Measurements from ENCODE around the gene SDK1.

Gene SDK1

DNA sequence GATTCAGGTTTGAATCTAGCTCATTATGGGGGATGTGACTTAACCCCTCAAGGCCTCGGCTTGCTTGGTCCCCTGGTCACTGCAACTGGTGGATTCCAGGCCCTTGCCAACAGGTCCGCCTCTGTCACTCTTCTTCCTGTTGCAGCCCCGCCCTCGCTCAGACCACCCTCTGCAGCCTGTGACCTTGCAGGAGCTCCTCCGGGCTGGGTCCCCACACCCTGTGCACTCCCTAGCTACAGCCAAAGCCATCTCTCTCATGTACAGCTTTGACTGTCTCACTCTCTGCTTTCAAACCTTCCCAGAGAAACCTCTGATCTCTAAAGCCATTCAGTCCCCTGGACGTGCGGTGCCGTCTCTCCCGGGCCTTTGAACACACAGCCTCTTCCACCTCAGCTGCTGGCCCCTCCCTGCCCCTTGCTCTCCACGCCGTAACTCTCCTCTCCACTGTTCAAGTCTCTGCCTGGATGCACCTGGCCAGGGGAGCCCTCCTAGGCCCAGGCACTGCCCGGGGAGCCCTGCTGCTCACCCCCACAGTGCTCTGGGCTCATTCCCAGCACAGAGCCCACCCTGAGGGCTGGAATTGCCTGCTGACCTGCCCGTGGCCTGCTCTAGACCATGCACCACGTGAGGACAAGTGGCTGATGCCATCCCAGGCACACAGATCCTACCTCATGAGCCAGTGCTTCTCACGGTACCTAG lies 895.2 kb downstream of the SDK1 start:
- DNase-seq (ENCODE audit: low spot score), result no peak
- TF ChIP-seq, protein P1, sequence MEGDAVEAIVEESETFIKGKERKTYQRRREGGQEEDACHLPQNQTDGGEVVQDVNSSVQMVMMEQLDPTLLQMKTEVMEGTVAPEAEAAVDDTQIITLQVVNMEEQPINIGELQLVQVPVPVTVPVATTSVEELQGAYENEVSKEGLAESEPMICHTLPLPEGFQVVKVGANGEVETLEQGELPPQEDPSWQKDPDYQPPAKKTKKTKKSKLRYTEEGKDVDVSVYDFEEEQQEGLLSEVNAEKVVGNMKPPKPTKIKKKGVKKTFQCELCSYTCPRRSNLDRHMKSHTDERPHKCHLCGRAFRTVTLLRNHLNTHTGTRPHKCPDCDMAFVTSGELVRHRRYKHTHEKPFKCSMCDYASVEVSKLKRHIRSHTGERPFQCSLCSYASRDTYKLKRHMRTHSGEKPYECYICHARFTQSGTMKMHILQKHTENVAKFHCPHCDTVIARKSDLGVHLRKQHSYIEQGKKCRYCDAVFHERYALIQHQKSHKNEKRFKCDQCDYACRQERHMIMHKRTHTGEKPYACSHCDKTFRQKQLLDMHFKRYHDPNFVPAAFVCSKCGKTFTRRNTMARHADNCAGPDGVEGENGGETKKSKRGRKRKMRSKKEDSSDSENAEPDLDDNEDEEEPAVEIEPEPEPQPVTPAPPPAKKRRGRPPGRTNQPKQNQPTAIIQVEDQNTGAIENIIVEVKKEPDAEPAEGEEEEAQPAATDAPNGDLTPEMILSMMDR (conservative IDR thresholded peaks at IDR 0.05; ENCODE audit: low read depth), result no peak
- peak overlapping the region; percentile 87 for H3K27ac ChIP-seq
- POLR2A ChIA-PET (ENCODE audit: low non-redundant PET), result no interaction called here
- CTCF ChIA-PET, result no interaction called here

DNA sequence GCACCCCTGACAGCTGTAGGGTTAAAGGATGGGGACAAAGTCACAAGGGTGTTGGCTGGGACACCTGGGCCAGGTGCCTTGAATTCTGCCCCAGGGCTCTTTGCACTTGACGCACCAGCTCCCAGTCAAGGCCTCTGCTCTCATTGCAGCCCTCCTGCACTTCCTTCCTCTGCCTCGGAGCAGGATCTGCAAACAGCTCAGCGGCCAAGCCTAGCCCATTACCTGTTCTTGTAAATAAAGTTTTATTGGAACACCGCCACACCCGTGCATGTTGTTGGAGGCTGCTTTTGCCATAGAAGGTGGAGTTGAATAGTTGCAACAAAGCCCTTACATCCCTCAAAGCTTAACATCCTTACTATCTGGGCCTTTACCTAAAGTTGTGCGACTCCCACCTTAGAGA lies 897.2 kb downstream of the SDK1 start:
- TF ChIP-seq, protein P1 (conservative IDR thresholded peaks at IDR 0.05; ENCODE audit: low read depth), result no peak
- ChIA-PET CTCF (no interaction called here), POLR2A (ENCODE audit: low non-redundant PET) (no interaction called here)
- H3K27ac ChIP-seq, result no peak overlapping the region
- DNase-seq (ENCODE audit: low spot score), result no peak

- DNase-seq (ENCODE audit: low spot score), result no peak
- POLR2A ChIA-PET (ENCODE audit: low non-redundant PET), result no interaction called here
- TF ChIP-seq, protein P1 (conservative IDR thresholded peaks at IDR 0.05; ENCODE audit: low read depth), result no peak
- no peak overlapping the region for H3K27ac ChIP-seq
- CTCF ChIA-PET, result interaction anchor here (0.7 kb wide), 1 partner anchor 1313 kb away, joined by 3 read pairs; no protein-coding TSS in a partner anchor
Measured at GRCh38 chr7:4200546-4201094, 899.6 kb downstream of the SDK1 start.

DNA sequence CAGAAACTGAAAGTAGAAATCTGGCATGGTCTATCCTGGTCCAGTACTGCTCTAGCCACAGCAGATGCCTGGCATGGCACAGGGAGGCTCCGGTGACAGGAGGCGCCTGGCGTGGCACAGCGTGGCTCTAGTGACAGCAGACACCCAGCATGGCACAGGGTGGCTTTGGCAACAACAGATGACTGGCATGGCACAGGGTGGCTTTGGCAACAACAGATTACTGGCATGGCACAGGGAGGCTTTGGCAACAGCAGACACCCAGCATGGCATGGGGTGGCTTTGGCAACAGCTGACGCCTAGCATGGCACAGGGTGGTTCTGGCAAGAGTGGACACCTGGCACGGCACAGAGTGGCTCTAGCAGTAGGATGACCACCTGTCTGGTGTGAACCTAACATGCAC lies 900.5 kb downstream of the SDK1 start:
- ChIA-PET POLR2A (ENCODE audit: low non-redundant PET) (no interaction called here), CTCF (no interaction called here)
- TF ChIP-seq, protein P1 (conservative IDR thresholded peaks at IDR 0.05; ENCODE audit: low read depth), result no peak
- DNase-seq (ENCODE audit: low spot score), result no peak
- H3K27ac ChIP-seq, result no peak overlapping the region

DNA sequence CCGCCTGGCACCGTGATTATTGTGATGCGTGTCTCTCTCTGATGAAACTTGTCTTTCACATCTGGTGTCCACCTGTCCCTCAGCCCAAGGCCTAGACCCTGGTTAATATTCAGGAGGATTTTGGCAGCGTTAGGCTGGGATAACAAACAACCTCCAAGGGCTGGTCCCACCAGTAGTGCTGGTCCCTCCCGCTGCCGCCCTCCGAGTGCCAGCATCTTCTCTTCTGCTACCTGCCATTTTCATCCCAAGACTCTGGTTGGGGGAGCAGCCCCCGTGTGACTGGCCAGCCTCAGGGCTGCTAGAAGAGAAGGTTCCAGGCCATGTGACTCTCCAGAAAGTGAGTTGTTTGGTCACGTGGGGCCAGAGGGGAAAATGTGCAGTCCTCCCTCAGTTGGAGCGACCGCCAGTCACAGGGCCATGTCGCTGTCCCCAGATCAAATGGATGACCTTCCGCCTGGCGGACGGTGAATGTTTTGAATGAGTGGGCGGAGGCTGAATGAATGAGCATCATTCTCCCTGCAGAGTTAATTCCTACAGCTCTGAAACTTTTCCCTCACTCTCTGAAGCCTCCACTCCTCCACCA lies 901.2 kb downstream of the SDK1 start:
- DNase-seq (ENCODE audit: low spot score), result no peak
- TF ChIP-seq, protein P1 (conservative IDR thresholded peaks at IDR 0.05; ENCODE audit: low read depth), result no peak
- ChIA-PET CTCF (no interaction called here), POLR2A (ENCODE audit: low non-redundant PET) (no interaction called here)
- H3K27ac ChIP-seq, result no peak overlapping the region

DNA sequence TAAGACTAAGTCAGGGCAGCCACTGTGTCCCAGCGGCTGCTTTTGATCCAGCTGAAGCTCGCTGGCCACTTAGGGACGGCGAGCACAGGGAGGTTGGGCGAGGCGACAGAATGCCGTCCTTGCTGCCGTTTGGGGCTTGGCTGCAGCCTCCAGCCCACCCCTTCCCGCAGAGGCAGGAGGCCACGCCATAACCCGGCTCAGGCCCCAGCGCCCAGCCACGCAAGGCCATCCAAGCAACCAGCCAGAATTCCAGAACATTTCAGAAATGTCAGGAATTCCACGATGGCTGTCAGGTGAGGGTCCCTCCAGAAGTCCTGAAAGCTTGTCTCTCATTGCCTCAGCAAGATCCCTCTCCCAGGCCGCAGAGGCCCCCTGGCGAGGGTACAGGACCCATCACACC lies 901.9 kb downstream of the SDK1 start:
- no peak overlapping the region for H3K27ac ChIP-seq
- TF ChIP-seq, protein P1 (conservative IDR thresholded peaks at IDR 0.05; ENCODE audit: low read depth), result no peak
- DNase-seq (ENCODE audit: low spot score), result no peak
- CTCF ChIA-PET, result interaction anchor here (0.6 kb wide), 2 partner anchors 29 to 39 kb away, joined by 3 to 8 read pairs; no protein-coding TSS in a partner anchor
- POLR2A ChIA-PET (ENCODE audit: low non-redundant PET), result no interaction called here
